K562 (cell line): ENCODE results near the gene GJA10. TPM values are rescaled to one million over a fixed set of nuclear protein-coding genes. Genes with fewer than 3 reads are reported as not detected.

ENCODE experiments used
- ATAC-seq: fragments of 200-7000 bp; cut with Tn5 transposase; 3 replicates; pipeline ENCODE4 v1.9.1; 2020; ENCODE audit warnings: moderate library complexity
- BruUV-seq: library from RNA; stranded (reverse); fragments of 400-500 nt; replicated peaks from 2 replicates; lab custom pipeline; 2021; lab: Mats Ljungman, UMichigan
- CTCF ChIA-PET: fragments of 300-600 bp; formaldehyde crosslinking; extraction: SDS; loops from one replicate; lab custom pipeline; 2021; ENCODE audit warnings: low intra/inter-chr PET ratio; lab: Yijun Ruan, JAX
- POLR2A ChIA-PET: fragments of 300-600, 350-650 bp; sonication (Branson Sonifier 250); formaldehyde crosslinking; extraction: SDS; loops from one replicate; lab custom pipeline; 2021; ENCODE audit warnings: antibody characterized with exemption, inconsistent platforms; lab: Yijun Ruan, JAX
- DNase-seq, 4 experiments: peaks; one replicate each; pipeline versions ENCODE4 v3.0.0 to v3.0.0-alpha.2; 2011 to 2018; ENCODE audit warnings: low spot score in 3 of 4, mixed read lengths in 3 of 4; ENCODE audit errors: extremely low read depth in 1 of 4
- FAIRE-seq: peaks from 2 replicates; lab custom pipeline; 2011; peaks lifted over from hg19 to GRCh38; lab: Jason Lieb, UNC
- H2AFZ ChIP-seq: 2 replicates; pipeline ENCODE4 v1.6.0; 2011; ENCODE audit warnings: low read depth, low read length, control low read depth, inconsistent platforms
- H3K27ac ChIP-seq: fragments of 200-600 bp; 3 replicates; pipeline ENCODE4 v1.8.0; 2011; ENCODE audit warnings: low read depth, mild to moderate bottlenecking, control low read depth, inconsistent platforms, low read length, moderate library complexity, mixed read lengths; ENCODE audit errors: extremely low read depth
- H3K27me3 ChIP-seq, 2 experiments: fragments of 300-600 bp in 1 of 2; 2 replicates in 1 of 2; 3 replicates in 1 of 2; pipeline versions ENCODE4 v1.6.0 to v1.8.0; 2011; ENCODE audit warnings: inconsistent platforms in 2 of 2, low read length in 2 of 2, mild to moderate bottlenecking in 1 of 2, mixed read lengths in 1 of 2, moderate library complexity in 1 of 2; ENCODE audit not compliant: control insufficient read depth in 2 of 2, insufficient read depth in 2 of 2
- H3K36me3 ChIP-seq: fragments of 300-600 bp; 3 replicates; pipeline ENCODE4 v1.8.0; 2011; ENCODE audit warnings: mild to moderate bottlenecking, low read length, inconsistent platforms; ENCODE audit not compliant: control insufficient read depth, insufficient read depth
- H3K4me1 ChIP-seq, 2 experiments: fragments of 200-600 bp in 1 of 2; replicated peaks in 1 of 2; 2 replicates in 1 of 2; 3 replicates in 1 of 2; pipeline versions ENCODE4 v1.5.1 to v1.8.0; 2011; ENCODE audit warnings: inconsistent platforms in 2 of 2, low read length in 2 of 2, mild to moderate bottlenecking in 1 of 2, mixed read lengths in 1 of 2, moderate library complexity in 1 of 2; ENCODE audit not compliant: control insufficient read depth in 2 of 2, insufficient read depth in 2 of 2
- H3K4me2 ChIP-seq: 2 replicates; pipeline ENCODE4 v1.6.1; 2011; ENCODE audit warnings: low read length, control low read depth, inconsistent platforms, mixed read lengths; ENCODE audit not compliant: insufficient read depth
- H3K4me3 ChIP-seq: fragments of 200-600 bp; sonication (generic), shearing (Covaris generic); 2 replicates; pipeline ENCODE4 v1.5.1; 2016; ENCODE audit warnings: control low read depth, inconsistent platforms
- H3K79me2 ChIP-seq: fragments of 200-600 bp; 3 replicates; pipeline ENCODE4 v1.8.0; 2011; ENCODE audit warnings: low read length, inconsistent platforms; ENCODE audit not compliant: control insufficient read depth, insufficient read depth
- H3K9ac ChIP-seq, 2 experiments: 2 replicates each; pipeline versions ENCODE4 v1.6.0 to v1.6.1; 2011; ENCODE audit warnings: low read depth in 2 of 2, low read length in 2 of 2, control low read depth in 1 of 2, inconsistent platforms in 1 of 2, mild to moderate bottlenecking in 1 of 2, mixed read lengths in 1 of 2; ENCODE audit not compliant: insufficient read depth in 1 of 2
- H3K9me1 ChIP-seq: one replicate; pipeline ENCODE4 v1.6.0; 2011; ENCODE audit warnings: inconsistent platforms, mild to moderate bottlenecking, low read length, moderate library complexity; ENCODE audit not compliant: control insufficient read depth, insufficient read depth
- H3K9me3 ChIP-seq: replicated peaks from 2 replicates; pipeline ENCODE4 v1.5.1; 2011; ENCODE audit warnings: low read depth, low read length, inconsistent platforms; ENCODE audit not compliant: control insufficient read depth, insufficient read depth
- H4K20me1 ChIP-seq: replicated peaks from 2 replicates; pipeline ENCODE4 v1.6.1; 2011; ENCODE audit warnings: low read length, inconsistent platforms, mixed read lengths; ENCODE audit not compliant: control insufficient read depth, insufficient read depth
- ARID1B ChIP-seq: fragments of 450-650 bp; IDR thresholded peaks from 2 replicates; pipeline ENCODE4 v1.6.1; 2016; ENCODE audit warnings: antibody characterized with exemption, mild to moderate bottlenecking, inconsistent platforms
- CBFA2T3 ChIP-seq: fragments of 450-650 bp; IDR thresholded peaks from 2 replicates; pipeline ENCODE4 v1.6.1; 2017
- GATAD2B ChIP-seq: fragments of 450-650 bp; IDR thresholded peaks from 2 replicates; pipeline ENCODE4 v1.6.1; 2017; ENCODE audit warnings: mild to moderate bottlenecking, borderline replicate concordance
- PML ChIP-seq: IDR thresholded peaks from 2 replicates; pipeline ENCODE4 v1.6.1; 2012; ENCODE audit warnings: low read length, inconsistent platforms
- SMAD4 ChIP-seq: fragments of 250-450 bp; sonication (Bioruptor Pico); conservative IDR thresholded peaks from 2 replicates; pipeline ENCODE4 v1.8.0; 2021; ENCODE audit warnings: inconsistent platforms, mild to moderate bottlenecking, moderate library complexity
- SMARCE1 ChIP-seq: fragments of 450-650 bp; IDR thresholded peaks from 2 replicates; pipeline ENCODE4 v1.7.1; 2016; ENCODE audit warnings: mild to moderate bottlenecking
- TAF1 ChIP-seq: IDR thresholded peaks from 2 replicates; pipeline ENCODE4 v1.6.1; 2011; ENCODE audit warnings: mild to moderate bottlenecking, low read length, moderate library complexity; ENCODE audit not compliant: insufficient read depth, control insufficient read depth, severe bottlenecking; ENCODE audit errors: extremely low read depth
- TEAD4 ChIP-seq, 2 experiments: sonication (generic) in 1 of 2; formaldehyde crosslinking in 1 of 2; IDR thresholded peaks; 2 replicates each; pipeline versions ENCODE4 v1.6.1 to v1.8.0; 2012 to 2022; ENCODE audit warnings: borderline replicate concordance in 1 of 2, inconsistent platforms in 1 of 2, low read length in 1 of 2, mild to moderate bottlenecking in 1 of 2, missing genetic modification reagents in 1 of 2
- WGBS: fragments of 100-300 bp; shearing (Covaris generic); methylation state at CpG from one replicate; pipeline ENCODE4 v1.1.6; 2016; ENCODE audit warnings: low coverage, mixed read lengths; ENCODE audit not compliant: insufficient coverage; ENCODE audit errors: missing lambda C conversion rate; 5-methylcytosine and 5-hydroxymethylcytosine counted together
- in situ Hi-C: fragments of 300-500 bp; cut with MboI; formaldehyde crosslinking; loops from 4 replicates; pipeline ENCODE4 v1.15.0; 2018; ENCODE audit warnings: inconsistent platforms, mixed read lengths
- intact Hi-C: fragments of 100-400 bp; cut with micrococcal nuclease; formaldehyde crosslinking; loops from 2 replicates; pipeline ENCODE4 v1.14.2; 2022
- polyA plus RNA-seq, 8 experiments: library from polyadenylated mRNA; depleted of rRNA in 4 of 8; stranded (reverse) in 5 of 8; unstranded in 3 of 8; fragments of >200 nt; fragmentation: Nextera tagmentation in 2 of 8; fragmentation: Illumina TruSeq in 1 of 8; extraction: Ambion mirVana in 2 of 8; extraction: Trizol in 1 of 8; gene quantifications; 2 replicates each; pipeline versions ENCODE4 v1.2.1 to v1.2.3, GENCODE V29; 2011 to 2014; ENCODE audit warnings: inconsistent platforms in 1 of 8, missing spikeins in 1 of 8
- total RNA-seq, 7 experiments: library from RNA; depleted of rRNA in 6 of 7; stranded (reverse); fragments of >200 nt in 6 of 7; fragmentation: Illumina TruSeq in 2 of 7; extraction: Trizol in 2 of 7; gene quantifications; 2 replicates each; pipeline versions ENCODE4 v1.2.1 to v1.2.3, GENCODE V29; 2011 to 2021; ENCODE audit warnings: low replicate concordance in 1 of 7
- TF ChIP-seq, protein P1 (sequence below): fragments of 150-350 bp; IDR thresholded peaks from 2 replicates; pipeline ENCODE4 v1.6.1; 2014; ENCODE audit warnings: low read depth, mild to moderate bottlenecking, low read length, borderline replicate concordance
- TF ChIP-seq, protein P2 (sequence below), 2 experiments: fragments of 200-800 bp in 1 of 2; sonication (Bioruptor generic) in 1 of 2; sonication (generic) in 1 of 2; formaldehyde crosslinking in 1 of 2; IDR thresholded peaks in 1 of 2; conservative IDR thresholded peaks in 1 of 2; 2 replicates each; pipeline versions ENCODE4 v1.5.0 to v1.6.1; 2016 to 2020; ENCODE audit warnings: missing compliant biosample characterization in 1 of 2, missing genetic modification characterization in 1 of 2, missing genetic modification reagents in 1 of 2

Gene GJA10
- total and polyA plus RNA-seq, 9 of the 15 experiments (the other 6 are each of a cell fraction or from before 2014, with no cell fraction given) = not detected

DNA sequence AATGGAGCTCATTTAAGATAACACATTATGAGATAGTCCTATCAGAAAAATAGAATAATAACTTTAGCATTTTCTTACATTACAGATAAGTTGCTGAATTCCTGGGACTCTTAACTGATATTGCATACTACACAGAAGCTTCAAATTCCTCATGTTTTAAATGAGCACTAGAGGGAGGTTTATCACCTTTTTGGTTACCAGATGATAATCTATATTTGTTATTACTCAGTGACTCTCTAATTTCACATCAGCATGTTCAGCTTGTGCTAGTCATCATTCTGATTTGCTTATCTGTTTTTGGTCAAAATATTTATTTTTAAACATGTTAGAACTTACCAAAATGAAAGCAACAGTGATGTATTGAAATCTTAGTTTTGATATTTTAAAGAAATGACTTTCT, 20.5 kb upstream of the GJA10 start:
- peaks cover 25% of the 10 kb centered on the region; the same call in 2 of the 3 replicates for H3K36me3 ChIP-seq
- intact Hi-C loops = no loop called here
- H2AFZ ChIP-seq = no peak overlapping the region
- BruUV-seq = no TSS peak
- no peak overlapping the region for H3K4me3 ChIP-seq
- CTCF ChIA-PET = interaction anchor here (0.6 kb wide), 1 partner anchor 126 kb away, joined by 3 read pairs; no protein-coding TSS in a partner anchor
- no peak overlapping the region for H3K4me2 ChIP-seq
- peaks cover 0 to 8% of the 10 kb centered on the region in 2 experiments; a peak in 4 of 5 replicates for H3K4me1 ChIP-seq
- no peaks in the 10 kb centered on the region for H3K9me1 ChIP-seq
- TF ChIP-seq TEAD4 (IDR thresholded peaks at IDR 0.05; ENCODE audit: low read length) (peak; percentile 26; the same call in 1 of the 2 replicates), TEAD4 (CRISPR knock-in tag; IDR thresholded peaks at IDR 0.05; ENCODE audit: borderline replicate concordance) (no peak), TAF1 (no peak)
- TF ChIP-seq, all 486 proteins: peak for 1
- H3K27me3 ChIP-seq = no peaks in the 10 kb centered on the region
- no peak overlapping the region for H3K9ac ChIP-seq
- ATAC-seq (no peak), DNase-seq (peak in 2 of 4 experiments; percentile 38 to 44), FAIRE-seq (no peak)
- no peaks in the 10 kb centered on the region for H3K79me2 ChIP-seq
- no peak overlapping the region for H3K27ac ChIP-seq
- H3K9me3 ChIP-seq = no peaks in the 10 kb centered on the region
- in situ Hi-C loops = no loop called here
- H4K20me1 ChIP-seq = no peaks in the 10 kb centered on the region
- POLR2A ChIA-PET = interaction anchor here (1.0 kb wide), 1 partner anchor 14 kb away, joined by 3 read pairs; no protein-coding TSS in a partner anchor

DNA sequence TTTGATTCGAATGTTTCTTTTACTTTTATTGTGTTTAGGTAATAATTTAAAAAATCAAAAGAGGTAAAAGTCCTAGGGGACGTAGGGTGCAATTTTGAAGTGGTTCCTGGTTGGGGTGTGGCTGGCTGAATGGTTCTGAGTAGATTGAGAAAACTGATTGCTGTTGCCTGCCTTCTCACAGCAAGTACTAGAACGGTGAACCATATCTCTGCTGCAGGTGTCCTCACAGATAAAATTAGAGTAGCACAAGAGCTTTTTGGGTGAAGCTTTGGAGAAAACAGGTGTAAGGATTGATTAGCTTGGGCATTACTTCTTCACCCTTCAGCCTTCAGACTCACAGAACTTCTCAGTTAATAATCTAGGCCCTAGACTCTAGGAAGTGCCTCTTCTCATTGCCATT, 19.8 kb upstream of the GJA10 start:
- BruUV-seq = no TSS peak
- ATAC-seq (peak; percentile 89), FAIRE-seq (peak; percentile 70), DNase-seq (peak; percentile 55 to 72 (median 61))
- Histone ChIP-seq H4K20me1 (no peaks in the 10 kb centered on the region), H3K4me2 (no peak overlapping the region), H2AFZ (no peak overlapping the region), H3K79me2 (no peaks in the 10 kb centered on the region), H3K4me3 (no peak overlapping the region), H3K27me3 (no peaks in the 10 kb centered on the region), H3K4me1 (peaks cover 0 to 8% of the 10 kb centered on the region in 2 experiments; a peak in 4 of 5 replicates), H3K27ac (no peak overlapping the region), H3K9me1 (no peaks in the 10 kb centered on the region), H3K36me3 (peaks cover 25% of the 10 kb centered on the region; the same call in 1 of the 3 replicates), H3K9ac (no peak overlapping the region), H3K9me3 (no peaks in the 10 kb centered on the region)
- 6% methylated on average over 3 of the region's 3 CpGs for WGBS
- ChIA-PET CTCF (interaction anchor here (0.6 kb wide), 1 partner anchor 125 kb away, joined by 3 read pairs; no protein-coding TSS in a partner anchor), POLR2A (no interaction called here)
- intact Hi-C loops (no loop called here), in situ Hi-C loops (no loop called here)
- peak; percentile 90 for TF ChIP-seq ARID1B
- peak; percentile 88 for TF ChIP-seq CBFA2T3
- TF ChIP-seq, protein P1, sequence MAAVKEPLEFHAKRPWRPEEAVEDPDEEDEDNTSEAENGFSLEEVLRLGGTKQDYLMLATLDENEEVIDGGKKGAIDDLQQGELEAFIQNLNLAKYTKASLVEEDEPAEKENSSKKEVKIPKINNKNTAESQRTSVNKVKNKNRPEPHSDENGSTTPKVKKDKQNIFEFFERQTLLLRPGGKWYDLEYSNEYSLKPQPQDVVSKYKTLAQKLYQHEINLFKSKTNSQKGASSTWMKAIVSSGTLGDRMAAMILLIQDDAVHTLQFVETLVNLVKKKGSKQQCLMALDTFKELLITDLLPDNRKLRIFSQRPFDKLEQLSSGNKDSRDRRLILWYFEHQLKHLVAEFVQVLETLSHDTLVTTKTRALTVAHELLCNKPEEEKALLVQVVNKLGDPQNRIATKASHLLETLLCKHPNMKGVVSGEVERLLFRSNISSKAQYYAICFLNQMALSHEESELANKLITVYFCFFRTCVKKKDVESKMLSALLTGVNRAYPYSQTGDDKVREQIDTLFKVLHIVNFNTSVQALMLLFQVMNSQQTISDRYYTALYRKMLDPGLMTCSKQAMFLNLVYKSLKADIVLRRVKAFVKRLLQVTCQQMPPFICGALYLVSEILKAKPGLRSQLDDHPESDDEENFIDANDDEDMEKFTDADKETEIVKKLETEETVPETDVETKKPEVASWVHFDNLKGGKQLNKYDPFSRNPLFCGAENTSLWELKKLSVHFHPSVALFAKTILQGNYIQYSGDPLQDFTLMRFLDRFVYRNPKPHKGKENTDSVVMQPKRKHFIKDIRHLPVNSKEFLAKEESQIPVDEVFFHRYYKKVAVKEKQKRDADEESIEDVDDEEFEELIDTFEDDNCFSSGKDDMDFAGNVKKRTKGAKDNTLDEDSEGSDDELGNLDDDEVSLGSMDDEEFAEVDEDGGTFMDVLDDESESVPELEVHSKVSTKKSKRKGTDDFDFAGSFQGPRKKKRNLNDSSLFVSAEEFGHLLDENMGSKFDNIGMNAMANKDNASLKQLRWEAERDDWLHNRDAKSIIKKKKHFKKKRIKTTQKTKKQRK = no peak
- TF ChIP-seq GATAD2B = 0 out of 2 replicates have a peak, but pooled peaks have one; percentile 39
- TF ChIP-seq PML = peak; percentile 60; the same call in 1 of the 2 replicates
- peak; percentile 48; the same call in 1 of the 2 replicates for TF ChIP-seq SMARCE1
- TF ChIP-seq, protein P2, sequence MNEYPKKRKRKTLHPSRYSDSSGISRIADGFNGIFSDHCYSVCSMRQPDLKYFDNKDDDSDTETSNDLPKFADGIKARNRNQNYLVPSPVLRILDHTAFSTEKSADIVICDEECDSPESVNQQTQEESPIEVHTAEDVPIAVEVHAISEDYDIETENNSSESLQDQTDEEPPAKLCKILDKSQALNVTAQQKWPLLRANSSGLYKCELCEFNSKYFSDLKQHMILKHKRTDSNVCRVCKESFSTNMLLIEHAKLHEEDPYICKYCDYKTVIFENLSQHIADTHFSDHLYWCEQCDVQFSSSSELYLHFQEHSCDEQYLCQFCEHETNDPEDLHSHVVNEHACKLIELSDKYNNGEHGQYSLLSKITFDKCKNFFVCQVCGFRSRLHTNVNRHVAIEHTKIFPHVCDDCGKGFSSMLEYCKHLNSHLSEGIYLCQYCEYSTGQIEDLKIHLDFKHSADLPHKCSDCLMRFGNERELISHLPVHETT (CRISPR knock-in tag; conservative IDR thresholded peaks at IDR 0.05 in 1 of 2, IDR thresholded peaks at IDR 0.05 in 1 of 2) = no peak
- TF ChIP-seq SMAD4 = no peak
